Activated gamma-delta T cell treated with Interleukin-2 at 50 U/mL for 16 hours (primary cell): ENCODE data around the gene MELTF.

Experiments used
- DNase-seq: peaks from one replicate; pipeline ENCODE4 v3.0.0-alpha.2; 2020

Gene MELTF

GRCh38 chr3:197008436-197009209 lies 21.0 kb downstream of the MELTF start:
- DNase-seq, result no peak

DNA sequence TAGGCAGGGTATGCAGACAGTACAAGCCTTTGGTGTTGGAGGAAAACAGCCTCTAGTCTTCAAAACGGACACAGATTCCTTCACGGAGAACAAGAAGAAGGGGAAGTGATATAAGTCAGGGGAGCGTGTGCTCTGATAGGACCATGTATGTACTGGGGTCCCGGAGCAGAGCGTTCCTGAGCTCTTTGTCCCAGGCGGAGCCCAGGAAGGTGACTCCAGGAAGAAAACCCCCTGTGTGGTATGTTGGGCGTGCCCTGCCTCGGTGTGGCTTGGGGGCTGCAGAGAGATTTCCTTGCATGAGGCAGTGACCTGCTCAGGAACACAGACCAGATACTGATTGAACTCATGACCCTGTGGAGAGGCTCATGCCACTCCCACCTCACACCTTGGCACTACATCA lies 21.7 kb downstream of the MELTF start:
- DNase-seq, result no peak

DNA sequence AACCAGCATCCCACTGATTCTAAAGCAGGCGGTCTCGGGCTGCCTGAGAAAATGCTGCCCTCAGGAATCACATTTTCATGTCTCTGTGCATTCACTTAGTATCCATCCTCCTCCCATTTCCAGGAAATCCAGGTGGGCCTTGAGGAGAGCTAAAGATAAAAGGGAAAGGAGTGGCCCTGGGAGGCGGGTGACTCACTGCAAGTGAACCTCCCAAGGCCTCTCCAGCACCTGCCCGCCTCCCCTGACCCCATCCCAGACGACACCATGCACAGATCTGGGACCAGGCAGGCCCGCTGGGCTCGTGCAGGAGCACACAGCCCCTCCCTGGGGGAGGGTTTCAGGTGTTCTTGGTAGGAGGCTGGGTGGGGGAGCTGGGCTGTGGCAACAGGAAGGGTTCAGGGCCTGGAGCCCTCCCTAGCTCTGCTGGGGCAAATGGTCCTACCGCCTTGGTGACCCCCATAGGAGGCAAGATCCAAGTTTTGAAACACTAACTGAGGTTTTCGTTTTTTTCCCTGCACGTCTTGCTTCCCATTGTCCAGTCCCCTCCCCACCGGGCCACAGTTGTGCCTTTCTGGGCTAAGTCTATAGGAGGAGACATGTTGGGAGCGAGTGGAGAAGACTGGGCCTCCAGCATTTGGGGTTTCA lies 22.2 kb downstream of the MELTF start:
- DNase-seq, result no peak

GRCh38 chr3:197006860-197007259 lies 22.8 kb downstream of the MELTF start:
- DNase-seq, result no peak

DNA sequence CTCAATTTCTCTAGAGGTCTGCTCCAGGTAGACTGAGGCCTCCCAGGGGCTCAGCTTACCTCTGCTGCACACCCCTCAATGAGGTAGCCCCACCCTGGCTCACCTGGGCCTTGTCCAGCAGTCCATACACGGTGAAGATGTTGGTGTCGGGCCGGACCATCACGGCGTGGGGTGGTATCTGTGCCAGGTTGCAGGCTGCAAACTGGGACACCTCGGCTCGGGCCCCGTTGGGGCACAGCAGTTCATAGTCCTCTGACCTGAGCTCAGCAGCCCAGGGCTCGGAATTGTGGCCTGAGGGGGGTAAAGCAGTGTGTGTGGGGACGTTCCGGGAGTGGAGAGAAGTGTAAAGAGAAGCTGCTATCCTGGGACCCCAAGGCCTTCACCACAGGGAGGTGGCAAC lies 23.2 kb downstream of the MELTF start:
- no peak for DNase-seq

GRCh38 chr3:197003461-197004385 lies 25.9 kb downstream of the MELTF start:
- DNase-seq, result no peak

DNA sequence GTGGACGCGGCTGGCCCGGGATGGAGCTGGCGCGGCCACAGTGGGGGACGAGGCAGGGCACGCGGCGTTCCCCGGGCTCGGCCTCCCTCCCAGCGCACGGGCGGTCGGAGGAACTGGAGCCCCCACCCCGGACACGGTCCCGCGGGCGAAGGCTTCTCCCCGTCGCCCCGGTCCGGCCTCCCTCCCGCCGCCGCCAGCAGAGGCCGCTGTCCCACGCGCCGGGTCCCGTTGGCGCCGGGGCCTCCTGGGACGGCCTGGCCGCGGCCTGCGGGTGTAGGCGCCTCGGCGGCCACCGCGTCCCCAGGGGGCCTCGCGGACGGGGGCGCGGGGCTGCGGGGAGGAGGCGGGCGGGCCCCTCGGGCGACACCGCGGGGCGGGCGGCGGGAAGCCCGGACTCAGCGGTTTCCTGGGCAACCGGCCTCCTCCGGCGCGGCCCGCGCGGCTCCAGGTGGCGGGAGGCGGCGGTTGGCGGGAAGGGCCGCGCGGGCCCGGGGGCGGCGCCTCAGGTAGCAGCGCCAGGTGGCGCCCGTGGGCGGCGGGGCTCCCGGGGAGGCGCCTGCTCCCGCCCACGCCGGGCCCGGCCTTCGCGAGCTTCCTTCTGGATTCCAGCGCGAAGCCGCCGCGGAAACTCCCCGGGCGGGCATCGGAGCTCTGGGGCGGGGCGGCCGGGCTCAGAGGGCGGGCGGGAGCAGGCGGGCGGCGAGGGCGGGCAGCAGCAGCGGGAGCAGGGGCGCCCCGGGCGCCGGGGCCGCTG lies 26.7 kb downstream of the MELTF start:
- DNase-seq, result peak; percentile 68

DNA sequence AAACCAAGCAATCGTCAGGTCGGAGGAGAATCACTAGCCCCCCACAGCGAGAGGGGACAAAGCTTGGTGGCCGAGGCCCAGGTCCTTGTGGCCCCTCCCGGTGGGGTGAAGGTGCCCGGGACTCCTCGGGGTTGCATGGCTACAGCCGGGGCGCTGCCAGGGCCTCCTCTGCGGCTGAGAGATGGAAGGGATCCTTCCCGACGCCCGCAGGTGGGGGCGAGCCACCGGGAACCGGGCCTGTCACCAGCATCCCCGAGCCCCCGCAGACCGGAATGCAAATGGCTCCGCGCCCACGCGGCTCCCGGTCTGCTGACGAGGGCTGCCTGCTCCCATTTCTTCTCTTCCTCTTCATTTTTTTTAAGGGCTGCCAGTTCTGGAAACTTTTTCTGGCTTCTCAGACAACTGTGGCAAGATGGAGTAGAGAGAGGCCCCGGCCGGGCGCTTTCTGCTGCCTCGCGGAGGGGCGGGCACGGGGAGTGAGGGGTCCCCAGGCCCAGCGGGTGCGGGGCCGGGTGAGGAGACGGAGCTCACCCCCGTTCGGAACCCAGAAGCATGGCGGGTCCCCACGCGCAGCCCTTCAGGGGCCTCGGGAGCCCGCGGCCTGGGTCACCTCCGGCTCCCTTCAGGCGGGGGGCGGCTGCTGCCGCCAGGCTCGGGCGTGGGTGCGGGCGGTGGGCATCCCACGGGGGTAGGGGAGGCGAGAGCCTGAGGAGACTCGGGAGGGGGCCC lies 27.5 kb downstream of the MELTF start:
- no peak for DNase-seq

DNA sequence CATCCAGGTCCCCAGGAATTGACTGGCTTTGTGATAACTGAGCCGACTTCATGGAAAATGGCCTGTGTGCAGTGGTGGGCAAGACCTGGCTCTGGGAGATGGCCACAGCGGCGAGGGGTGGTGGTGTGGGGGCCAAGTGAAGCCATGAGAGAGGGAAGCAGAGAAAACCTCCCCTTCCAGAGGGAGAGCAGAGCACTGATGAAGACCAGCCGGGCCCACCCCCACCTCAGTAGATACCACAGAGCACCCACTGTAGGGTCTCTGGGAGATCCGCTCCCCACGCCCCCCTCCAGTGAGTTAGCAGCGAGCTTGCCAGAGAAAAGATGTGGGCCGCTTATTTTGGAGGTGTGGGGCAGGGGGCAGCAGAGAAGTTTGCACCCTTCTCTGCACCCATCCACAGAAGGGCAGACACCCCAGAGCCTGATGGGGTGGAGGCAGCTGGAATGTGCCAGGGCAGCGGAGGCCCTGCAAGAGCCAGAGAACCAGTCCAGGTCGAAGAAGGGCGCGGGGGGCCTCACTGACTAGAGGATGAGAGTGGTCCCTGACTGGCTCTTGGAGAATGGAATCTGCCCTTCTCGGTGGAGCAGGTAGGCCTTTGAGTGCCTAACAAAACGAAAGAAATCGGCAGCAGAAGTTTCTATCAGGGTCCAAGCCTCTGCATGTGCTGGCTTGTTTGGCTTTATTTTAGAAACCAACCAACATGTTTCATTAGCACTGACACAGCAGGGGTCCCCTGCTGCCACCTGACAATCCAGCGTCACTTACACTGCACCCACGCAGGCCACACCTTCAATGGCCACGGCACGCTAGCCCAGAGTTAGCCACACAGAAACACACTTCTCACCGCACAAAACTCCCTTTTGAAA lies 28.3 kb downstream of the MELTF start:
- no peak for DNase-seq

DNA sequence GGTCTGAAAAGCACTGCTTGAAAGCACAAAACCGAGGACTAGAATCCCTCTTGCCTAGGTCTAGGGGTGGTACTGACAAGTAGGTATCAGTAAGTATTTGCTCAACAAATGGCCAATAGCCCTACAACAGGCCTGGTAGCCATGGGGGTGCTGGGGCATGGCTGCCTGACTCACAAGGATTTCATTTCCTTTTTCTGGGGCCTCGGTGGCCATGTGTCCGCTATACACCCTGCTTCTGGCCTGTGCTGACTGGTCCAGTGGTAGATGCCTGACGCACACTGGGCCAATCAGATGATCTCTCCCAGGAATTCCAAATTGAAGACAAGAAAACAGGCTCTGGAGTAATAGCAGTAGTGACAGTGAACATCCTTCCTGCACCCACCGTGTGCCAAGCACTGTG lies 29.4 kb downstream of the MELTF start:
- DNase-seq, result no peak

DNA sequence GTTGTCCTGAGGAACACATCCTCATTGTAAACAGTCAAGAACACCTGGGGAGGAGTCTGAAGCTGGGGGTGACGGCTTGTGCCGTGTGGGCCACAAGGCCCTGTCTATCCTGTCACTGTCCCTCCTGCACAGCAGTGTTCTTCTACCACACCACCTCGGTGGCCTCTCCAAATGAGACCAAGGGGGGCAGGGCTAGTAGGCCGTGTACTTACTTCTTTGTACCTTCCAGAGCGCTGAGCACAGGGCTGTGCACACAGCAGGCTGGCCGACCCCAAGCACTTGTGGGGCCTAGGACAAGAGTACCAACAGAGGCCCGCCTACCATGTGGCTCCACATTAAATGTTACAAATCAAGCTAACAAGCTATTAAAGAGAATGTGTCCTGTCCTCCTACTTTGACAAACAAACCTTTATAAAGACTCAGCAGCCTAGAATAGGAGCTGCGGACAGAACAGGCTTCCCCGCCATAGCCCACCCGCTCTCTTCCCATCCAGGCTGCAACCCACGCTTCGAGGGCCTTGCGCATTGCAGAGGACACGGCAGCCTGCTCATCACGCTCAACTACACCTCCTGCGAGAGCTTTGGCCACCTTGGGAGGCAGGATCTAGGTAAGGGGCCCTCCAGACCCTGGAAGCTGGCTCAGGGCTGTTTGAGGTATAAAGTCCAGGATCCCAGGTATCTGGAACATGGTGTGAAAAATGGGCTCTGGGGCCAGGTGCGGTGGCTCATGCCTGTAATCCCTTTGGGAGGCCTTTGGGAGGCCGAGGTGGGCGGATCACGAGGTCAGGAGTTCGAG lies 30.5 kb downstream of the MELTF start:
- no peak for DNase-seq

DNA sequence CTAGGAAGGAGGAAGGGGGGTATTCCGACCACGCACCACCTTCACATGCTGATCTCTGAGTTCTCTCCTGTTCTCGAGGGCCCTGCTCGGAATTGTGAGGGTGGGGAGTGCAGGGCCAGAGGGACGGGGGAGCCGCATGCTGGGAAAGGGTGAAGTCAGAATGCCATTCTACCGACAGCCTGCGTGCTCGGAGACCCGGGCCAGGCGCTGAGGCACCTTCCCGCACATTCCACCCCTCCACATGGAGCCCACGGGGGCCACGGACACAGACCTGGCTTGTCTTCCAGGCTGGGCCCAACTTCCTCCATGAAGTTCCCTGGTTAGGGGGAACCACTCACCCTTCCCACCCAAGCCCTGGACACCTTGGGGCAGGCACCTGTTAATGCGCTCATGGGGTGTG lies 32.3 kb downstream of the MELTF start:
- no peak for DNase-seq

DNA sequence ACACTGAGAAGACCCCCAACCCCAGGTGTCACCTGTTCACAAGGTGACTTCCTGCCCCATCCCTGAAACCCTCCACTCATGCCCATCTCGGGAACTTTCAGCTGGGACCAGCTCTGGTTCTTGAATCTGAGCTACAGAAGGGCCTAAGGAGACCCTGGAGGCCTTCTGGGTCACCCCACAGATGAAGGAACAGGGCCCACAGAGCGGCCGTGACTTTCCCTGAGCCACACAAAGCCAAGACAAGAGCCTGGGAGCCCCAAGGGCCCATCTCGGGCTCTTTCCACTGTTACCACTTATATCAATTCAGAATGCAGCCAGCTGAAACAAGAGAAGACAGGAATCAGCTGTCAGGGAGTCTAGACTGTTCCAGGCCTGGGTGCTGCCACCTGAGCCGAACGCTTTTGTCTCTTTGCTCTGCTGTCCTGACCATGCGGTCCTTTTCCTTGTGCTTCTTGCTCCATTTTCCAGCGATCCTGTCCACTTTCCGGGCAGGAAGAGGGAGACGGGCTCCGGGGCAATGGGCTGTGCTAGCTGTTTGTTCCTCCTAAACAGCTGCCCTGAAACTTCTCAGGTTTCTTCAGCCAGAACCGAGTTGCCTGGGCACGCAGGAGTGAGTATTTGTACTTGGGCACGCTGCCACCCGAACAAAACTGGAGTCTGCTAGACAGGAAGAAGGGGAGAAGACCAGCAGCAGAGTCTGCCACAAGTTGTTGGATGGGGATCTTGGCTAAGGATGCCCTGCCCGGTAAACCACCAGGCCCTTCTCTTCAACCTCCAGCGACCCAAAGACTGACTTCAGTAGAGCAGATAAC lies 33.0 kb downstream of the MELTF start:
- no peak for DNase-seq

GRCh38 chr3:196995646-196996355 lies 33.8 kb downstream of the MELTF start:
- no peak for DNase-seq

DNA sequence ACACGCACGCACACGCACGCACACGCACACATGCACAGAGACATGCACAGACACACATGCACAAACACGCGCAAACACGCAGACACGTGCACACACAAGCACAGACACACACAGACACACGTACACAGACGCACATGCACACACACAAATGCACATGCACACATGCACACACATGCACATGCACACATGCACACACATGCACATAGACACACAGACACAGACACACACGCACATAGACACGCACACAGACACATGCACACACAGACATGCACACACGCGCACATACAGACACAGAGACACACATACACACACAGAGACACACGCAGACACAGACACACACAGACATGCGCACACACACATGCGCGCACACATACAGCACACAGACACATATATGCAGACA lies 34.6 kb downstream of the MELTF start:
- no peak for DNase-seq

GRCh38 chr3:196994056-196994455 lies 35.6 kb downstream of the MELTF start:
- DNase-seq, result no peak

GRCh38 chr3:196992461-196993065 lies 37.1 kb downstream of the MELTF start:
- no peak for DNase-seq
